ENCODE measurements around the gene ZNF236. TPM values are rescaled to one million over a fixed set of nuclear protein-coding genes. Genes with fewer than 3 reads are reported as not detected.
A peak's percentile ranks its signal among the peaks of the same experiment; 100 is the strongest.

ZNF236 gene
- total RNA-seq, 2 donors from 2014 or later = 8.3 to 29.0 TPM

GRCh38 chr18:76980663-76981395, 158.5 kb downstream of the ZNF236 start:
- Histone ChIP-seq H3K4me1 (replicated peaks) (no peaks in the 10 kb centered on the region), H3K36me3 (no peaks in the 10 kb centered on the region), H3K9me3 (no peaks in the 10 kb centered on the region), H3K27me3 (replicated peaks; ENCODE audit: insufficient read depth) (no peaks in the 10 kb centered on the region), H3K4me3 (no peak overlapping the region), H3K27ac (no peak overlapping the region)
- DNase-seq (ENCODE audit: low spot score) = no peak
- 90% methylated on average over 23 of the region's 23 CpGs for WGBS
- intact Hi-C loops (cut with DNase I) = loop anchor here (5.0 kb wide), 1 partner anchor 54 kb away; no protein-coding TSS in a partner anchor
- TF ChIP-seq POLR2AphosphoS5 (IDR thresholded peaks at IDR 0.05) (no peak), POLR2A (IDR thresholded peaks at IDR 0.05) (no peak)

DNA sequence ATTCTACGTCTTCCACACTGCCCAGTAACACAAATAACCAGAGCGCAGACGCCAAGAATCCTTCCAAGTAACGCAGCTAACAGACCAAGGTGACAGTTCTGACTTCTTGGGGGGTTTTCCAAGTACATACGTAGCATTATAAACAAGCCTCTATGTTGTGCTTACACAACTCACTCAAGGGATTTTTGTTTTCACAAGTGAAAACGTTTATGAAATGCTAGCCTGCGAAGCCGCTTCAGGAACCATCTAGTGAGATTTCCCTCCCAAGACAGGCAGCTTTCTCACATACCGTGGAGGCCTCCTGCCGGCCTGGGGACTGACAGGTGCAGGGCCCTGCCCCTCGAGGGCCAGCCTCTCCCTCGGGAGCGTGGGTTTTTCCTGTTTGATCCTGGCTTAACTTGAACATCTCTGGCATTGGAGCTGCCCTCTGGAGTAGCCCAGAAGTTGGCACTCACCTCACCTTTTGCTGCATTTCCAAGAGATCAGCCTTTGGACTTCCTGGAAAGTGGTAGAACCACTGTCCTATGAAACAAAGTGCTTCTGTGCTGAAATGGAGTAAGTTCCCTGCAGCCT, 159.1 kb downstream of the ZNF236 start:
- no peaks in the 10 kb centered on the region for H3K36me3 ChIP-seq
- H3K9me3 ChIP-seq = no peaks in the 10 kb centered on the region
- DNase-seq (ENCODE audit: low spot score) = no peak
- no peak for TF ChIP-seq POLR2A (IDR thresholded peaks at IDR 0.05)
- H3K27ac ChIP-seq = no peak overlapping the region
- no peak overlapping the region for H3K4me3 ChIP-seq
- intact Hi-C loops (cut with DNase I) = loop anchor here (5.0 kb wide), 1 partner anchor 54 kb away; no protein-coding TSS in a partner anchor
- 65% methylated on average over 13 of the region's 13 CpGs for WGBS
- no peaks in the 10 kb centered on the region for H3K27me3 ChIP-seq (replicated peaks; ENCODE audit: insufficient read depth)
- no peaks in the 10 kb centered on the region for H3K4me1 ChIP-seq (replicated peaks)

GRCh38 chr18:76982038-76982437, 159.7 kb downstream of the ZNF236 start:
- 87% methylated on average over 5 of the region's 5 CpGs for WGBS
- intact Hi-C loops (cut with DNase I) = loop anchor here (2.0 to 5.0 kb wide), 2 partner anchors 55 to 179 kb away; no protein-coding TSS in a partner anchor
- no peak for DNase-seq (ENCODE audit: low spot score)
- H3K4me1 ChIP-seq (replicated peaks) = no peaks in the 10 kb centered on the region
- TF ChIP-seq POLR2AphosphoS5 (IDR thresholded peaks at IDR 0.05) = no peak
- TF ChIP-seq CTCF (IDR thresholded peaks at IDR 0.05) = no peak
- TF ChIP-seq POLR2A (IDR thresholded peaks at IDR 0.05) = no peak
- no peaks in the 10 kb centered on the region for H3K27me3 ChIP-seq (replicated peaks; ENCODE audit: insufficient read depth)
- H3K9me3 ChIP-seq = no peaks in the 10 kb centered on the region
- no peaks in the 10 kb centered on the region for H3K36me3 ChIP-seq
- H3K27ac ChIP-seq = no peak overlapping the region
- H3K4me3 ChIP-seq = no peak overlapping the region

DNA sequence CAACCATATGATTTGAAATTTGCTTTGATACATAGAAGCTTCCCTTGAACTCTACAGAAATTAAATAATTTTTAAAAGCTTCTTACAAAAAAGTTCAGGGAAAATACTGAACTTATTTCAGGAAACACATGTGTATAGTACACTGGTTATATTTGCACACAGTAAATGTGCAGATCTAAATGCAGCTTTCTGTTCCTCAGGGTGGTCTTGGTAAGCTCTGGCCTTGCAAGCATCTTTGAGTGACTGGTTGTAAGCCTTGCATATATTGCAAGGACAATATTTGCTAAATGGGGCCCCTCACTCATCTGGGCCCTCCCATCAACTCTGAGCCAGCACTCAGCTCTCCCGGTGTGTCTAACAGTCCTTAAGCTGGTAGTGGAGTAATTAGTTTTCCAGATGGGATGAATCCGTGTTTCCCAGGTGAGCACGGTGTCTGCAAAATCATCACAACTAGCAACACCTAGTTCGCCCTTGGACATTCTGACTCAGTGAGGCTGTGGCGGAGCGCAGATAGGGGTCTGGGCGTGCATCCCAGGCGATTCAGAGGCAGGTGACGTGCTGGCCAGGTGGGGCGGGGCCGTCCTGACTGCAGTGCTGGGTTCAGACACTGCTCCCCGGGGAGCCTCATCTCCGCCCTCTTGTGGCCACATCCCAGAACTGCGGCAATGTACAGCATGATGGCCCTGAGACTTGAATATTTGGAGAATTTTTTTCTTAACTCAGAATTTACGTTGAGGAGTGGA, 160.7 kb downstream of the ZNF236 start:
- H3K36me3 ChIP-seq = no peaks in the 10 kb centered on the region
- TF ChIP-seq POLR2A (IDR thresholded peaks at IDR 0.05) (no peak), CTCF (IDR thresholded peaks at IDR 0.05) (peak; percentile 91 to 96 (median 94)), POLR2AphosphoS5 (IDR thresholded peaks at IDR 0.05) (peak; percentile 57)
- DNase-seq (ENCODE audit: low spot score) = peak; percentile 83
- no peaks in the 10 kb centered on the region for H3K9me3 ChIP-seq
- no peak overlapping the region for H3K4me3 ChIP-seq
- no peaks in the 10 kb centered on the region for H3K4me1 ChIP-seq (replicated peaks)
- H3K27ac ChIP-seq = no peak overlapping the region
- WGBS = 8% methylated on average over 15 of the region's 15 CpGs
- intact Hi-C loops (cut with DNase I) = loop anchor here (2.0 to 5.0 kb wide), 2 partner anchors 56 to 180 kb away; no protein-coding TSS in a partner anchor
- no peaks in the 10 kb centered on the region for H3K27me3 ChIP-seq (replicated peaks; ENCODE audit: insufficient read depth)

DNA sequence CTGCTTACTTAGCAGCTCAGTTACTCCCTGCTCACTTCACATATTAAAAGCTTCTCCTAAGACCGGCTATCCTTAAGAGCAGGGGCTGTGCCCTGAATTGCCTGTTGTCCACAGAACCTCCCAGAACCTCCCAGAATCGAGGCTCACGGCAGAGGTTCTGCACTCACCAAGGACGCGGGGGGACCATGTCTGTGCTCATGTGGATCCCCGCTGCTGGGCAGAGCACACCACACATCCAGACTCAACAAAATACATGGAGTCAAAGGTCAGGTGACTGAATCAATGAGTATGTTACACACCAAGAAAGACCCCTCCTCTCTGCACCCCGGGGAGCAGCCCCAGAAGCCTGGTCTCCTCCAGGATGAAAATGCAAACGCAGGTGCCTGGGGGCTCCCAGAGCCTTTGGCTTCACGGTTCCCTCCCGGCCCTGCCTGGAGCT, 161.3 kb downstream of the ZNF236 start:
- Histone ChIP-seq H3K27me3 (replicated peaks; ENCODE audit: insufficient read depth) (no peaks in the 10 kb centered on the region), H3K9me3 (no peaks in the 10 kb centered on the region), H3K4me1 (replicated peaks) (no peaks in the 10 kb centered on the region), H3K36me3 (no peaks in the 10 kb centered on the region), H3K27ac (no peak overlapping the region), H3K4me3 (no peak overlapping the region)
- WGBS = 63% methylated on average over 10 of the region's 10 CpGs
- TF ChIP-seq CTCF (IDR thresholded peaks at IDR 0.05) = peak in 1 of 4 experiments; percentile 4
- no peak for TF ChIP-seq POLR2AphosphoS5 (IDR thresholded peaks at IDR 0.05)
- no peak for TF ChIP-seq POLR2A (IDR thresholded peaks at IDR 0.05)
- no peak for DNase-seq (ENCODE audit: low spot score)
- intact Hi-C loops (cut with DNase I) = loop anchor here (2.0 to 5.0 kb wide), 2 partner anchors 56 to 181 kb away; no protein-coding TSS in a partner anchor
